ENCODE measurements around the gene TMEM163.

GRCh38 chr2:134512734-134513464 lies 205.9 kb downstream of the TMEM163 start:
- TF ChIP-seq GATA2 (IDR thresholded peaks at IDR 0.05; ENCODE audit: low read depth, low read length), result no peak
- TF ChIP-seq GATA3 (IDR thresholded peaks at IDR 0.05; ENCODE audit: low read depth, low read length), result no peak
